CD4-positive, alpha-beta memory T cell (primary cell): ENCODE measurements around the gene HDAC7. TPM values are rescaled to one million over a fixed set of nuclear protein-coding genes. Genes with fewer than 3 reads are reported as not detected.

Experiments used
- CTCF ChIA-PET: fragments of 350-600 bp; sonication (Branson Sonifier 250); formaldehyde crosslinking; loops from one replicate; lab custom pipeline; 2021; ENCODE audit warnings: inconsistent platforms; ENCODE audit not compliant: partially characterized antibody; lab: Charles Lee
- POLR2A ChIA-PET: fragments of 350-600 bp; sonication (Branson Sonifier 250); formaldehyde crosslinking; loops from one replicate; lab custom pipeline; 2021; ENCODE audit not compliant: partially characterized antibody; lab: Charles Lee
- DNase-seq, 5 donors: peaks; one replicate each; pipeline versions ENCODE4 v3.0.0 to v3.0.0-alpha.2; 2020 to 2022; ENCODE audit warnings: mixed read lengths in 1 of 5
- H3K27ac ChIP-seq: one replicate; pipeline ENCODE4 v1.7.0; 2013; ENCODE audit warnings: low read depth, low read length
- H3K27me3 ChIP-seq: 2 replicates; pipeline ENCODE4 v1.7.0; 2013; ENCODE audit warnings: mild to moderate bottlenecking, low read length, moderate library complexity; ENCODE audit not compliant: insufficient read depth
- H3K36me3 ChIP-seq: 2 replicates; pipeline ENCODE4 v1.7.0; 2013; ENCODE audit warnings: mild to moderate bottlenecking, low read length, moderate library complexity; ENCODE audit not compliant: insufficient read depth
- H3K4me1 ChIP-seq: 2 replicates; pipeline ENCODE4 v1.7.0; 2013; ENCODE audit warnings: mild to moderate bottlenecking, low read length, moderate library complexity; ENCODE audit not compliant: insufficient read depth
- H3K4me3 ChIP-seq, 2 donors: one replicate each; pipeline ENCODE4 v1.7.0; 2013; ENCODE audit warnings: low read length in 2 of 2, mild to moderate bottlenecking in 1 of 2
- H3K9me3 ChIP-seq, 2 donors: one replicate each; pipeline ENCODE4 v1.7.0; 2013; ENCODE audit warnings: low read length in 2 of 2, control low read depth in 1 of 2; ENCODE audit not compliant: control insufficient read depth in 1 of 2
- H3K27ac Mint-ChIP-seq, 7 donors: one replicate each; pipeline ENCODE4 v1.8.0; 2020 to 2021; ENCODE audit warnings: mixed read lengths in 7 of 7, mild to moderate bottlenecking in 6 of 7, inconsistent platforms in 3 of 7, moderate library complexity in 3 of 7
- H3K27me3 Mint-ChIP-seq, 2 donors: one replicate each; pipeline ENCODE4 v1.8.0; 2020 to 2021; ENCODE audit warnings: mixed read lengths in 2 of 2
- H3K36me3 Mint-ChIP-seq, 2 donors: one replicate each; pipeline ENCODE4 v1.8.0; 2020 to 2021; ENCODE audit warnings: mixed read lengths in 2 of 2, inconsistent platforms in 1 of 2, mild to moderate bottlenecking in 1 of 2
- H3K4me1 Mint-ChIP-seq, 4 donors: one replicate each; pipeline ENCODE4 v1.8.0; 2020 to 2021; ENCODE audit warnings: mixed read lengths in 4 of 4, mild to moderate bottlenecking in 1 of 4
- H3K4me3 Mint-ChIP-seq, 8 donors: one replicate each; pipeline ENCODE4 v1.8.0; 2020 to 2021; ENCODE audit warnings: mixed read lengths in 8 of 8, mild to moderate bottlenecking in 7 of 8, moderate library complexity in 6 of 8, inconsistent platforms in 3 of 8
- H3K9me3 Mint-ChIP-seq, 8 donors: one replicate each; pipeline ENCODE4 v1.8.0; 2020 to 2021; ENCODE audit warnings: mixed read lengths in 8 of 8, mild to moderate bottlenecking in 5 of 8, inconsistent platforms in 3 of 8, moderate library complexity in 1 of 8
- intact Hi-C: fragments of 100-400 bp; cut with micrococcal nuclease; formaldehyde crosslinking; loops from one replicate; pipeline ENCODE4 v1.15.1; 2023
- polyA plus RNA-seq, 2 donors: library from polyadenylated mRNA; unstranded; fragments of 300-500 nt; fragmentation: Illumina TruSeq; gene quantifications; one replicate each; pipeline ENCODE4 v1.2.3, GENCODE V29; 2021
- total RNA-seq, 2 experiments: library from RNA; stranded (reverse); gene quantifications; one replicate each; pipeline ENCODE4 v1.2.3, GENCODE V29; 2021

HDAC7 gene
- total and polyA plus RNA-seq, 4 experiments from 2014 or later = 7.9 to 142 (median 83.1) TPM

DNA sequence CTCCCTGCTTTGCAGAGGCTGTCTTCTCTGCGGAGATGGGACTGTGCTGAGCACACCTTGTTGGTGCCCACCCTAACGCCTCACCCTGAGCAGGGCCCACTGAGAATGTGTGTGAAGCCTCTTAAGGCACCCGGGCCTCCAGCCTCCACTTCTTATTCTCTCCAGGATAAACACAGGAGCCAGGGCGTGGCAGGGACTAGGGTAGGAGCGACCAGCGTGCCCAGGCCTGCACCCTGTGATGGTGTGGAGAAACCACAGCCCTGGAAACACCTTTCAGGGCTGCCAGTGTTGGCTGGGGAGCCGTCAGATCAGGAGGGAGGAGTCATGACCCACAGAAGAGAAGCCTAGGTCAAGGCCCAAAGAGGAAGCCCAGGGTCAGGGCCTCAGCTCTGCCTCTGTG, 43.8 kb upstream of the HDAC7 start:
- Histone ChIP-seq H3K27me3 (no peaks in the 10 kb centered on the region), H3K4me3 (no peak overlapping the region), H3K27ac (no peak overlapping the region), H3K36me3 (no peaks in the 10 kb centered on the region), H3K9me3 (no peaks in the 10 kb centered on the region), H3K4me1 (no peaks in the 10 kb centered on the region)
- no peak overlapping the region for H3K27ac Mint-ChIP-seq
- H3K9me3 Mint-ChIP-seq = no peaks in the 10 kb centered on the region
- ChIA-PET CTCF (interaction anchor here (1.7 kb wide), 1 partner anchor 121 kb away, joined by 4 read pairs; no protein-coding TSS in a partner anchor), POLR2A (no interaction called here)
- no peaks in the 10 kb centered on the region for H3K36me3 Mint-ChIP-seq
- no peak overlapping the region for H3K4me3 Mint-ChIP-seq
- H3K27me3 Mint-ChIP-seq = no peaks in the 10 kb centered on the region
- peaks cover 0 to 2% (median 1%) of the 10 kb centered on the region in 4 donors for H3K4me1 Mint-ChIP-seq
- DNase-seq = no peak
- intact Hi-C loops = no loop called here

DNA sequence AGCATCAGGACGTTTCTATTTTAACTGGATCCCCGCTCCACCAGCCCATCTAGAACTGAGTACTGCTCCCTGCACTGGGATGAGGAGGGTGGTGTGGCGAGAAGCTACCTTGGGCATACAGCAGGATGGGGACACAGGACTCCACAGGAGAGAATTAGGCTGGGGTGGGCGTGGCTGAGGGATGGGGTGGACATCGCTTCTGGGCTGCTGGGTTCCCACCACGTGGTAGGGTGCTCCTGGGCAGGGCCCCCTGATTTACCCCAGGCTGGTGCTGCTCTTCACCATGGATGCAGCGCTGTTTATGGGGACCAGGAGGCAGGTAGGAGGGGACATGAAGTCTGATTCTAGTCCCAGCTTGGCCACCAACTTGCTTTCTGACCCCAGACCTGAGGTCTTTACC, 43.2 kb upstream of the HDAC7 start:
- Histone ChIP-seq H3K9me3 (no peaks in the 10 kb centered on the region), H3K27ac (no peak overlapping the region), H3K27me3 (no peaks in the 10 kb centered on the region), H3K4me3 (no peak overlapping the region), H3K4me1 (no peaks in the 10 kb centered on the region), H3K36me3 (no peaks in the 10 kb centered on the region)
- Mint-ChIP-seq H3K27me3 (no peaks in the 10 kb centered on the region), H3K27ac (no peak overlapping the region), H3K4me3 (no peak overlapping the region), H3K4me1 (peaks cover 0 to 2% (median 1%) of the 10 kb centered on the region in 4 donors), H3K9me3 (no peaks in the 10 kb centered on the region), H3K36me3 (no peaks in the 10 kb centered on the region)
- intact Hi-C loops = no loop called here
- no peak for DNase-seq
- ChIA-PET POLR2A (interaction anchor here (1.0 kb wide), 1 partner anchor 31 kb away, joined by 3 read pairs; no protein-coding TSS in a partner anchor), CTCF (interaction anchor here (1.7 kb wide), 1 partner anchor 121 kb away, joined by 4 read pairs; no protein-coding TSS in a partner anchor)

DNA sequence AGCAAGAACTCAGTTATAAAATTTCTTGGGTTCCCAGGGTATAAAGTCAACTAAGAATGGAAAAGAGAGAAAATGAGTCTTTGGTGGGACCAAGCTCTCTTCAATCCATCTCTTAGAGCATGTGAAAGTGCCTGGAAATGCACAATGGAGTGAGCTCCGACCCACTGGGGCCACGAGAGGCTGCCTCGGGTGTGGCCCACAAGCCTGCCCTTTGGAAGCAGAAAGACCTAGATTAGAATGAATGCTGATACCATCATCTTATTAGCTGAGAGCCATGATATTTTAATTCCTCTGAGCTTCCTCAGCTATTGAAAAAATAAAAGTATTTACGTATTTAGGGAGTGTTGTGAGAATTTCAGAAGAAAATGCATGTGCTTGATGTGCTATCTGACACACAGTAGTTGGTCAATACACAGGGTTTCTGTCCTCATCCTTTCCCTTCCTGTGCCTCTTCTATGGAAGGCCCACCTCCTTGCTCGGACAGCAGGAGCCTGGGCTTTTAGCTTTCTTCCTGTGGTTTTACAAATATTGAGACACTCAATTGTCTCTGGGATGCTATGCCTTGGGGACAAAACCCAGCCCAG, 42.6 kb upstream of the HDAC7 start:
- Mint-ChIP-seq H3K4me1 (peaks cover 0 to 2% (median 1%) of the 10 kb centered on the region in 4 donors), H3K36me3 (no peaks in the 10 kb centered on the region), H3K27me3 (no peaks in the 10 kb centered on the region), H3K9me3 (no peaks in the 10 kb centered on the region), H3K4me3 (no peak overlapping the region), H3K27ac (no peak overlapping the region)
- no peaks in the 10 kb centered on the region for H3K9me3 ChIP-seq
- no peak overlapping the region for H3K4me3 ChIP-seq
- no peaks in the 10 kb centered on the region for H3K36me3 ChIP-seq
- no peak overlapping the region for H3K27ac ChIP-seq
- CTCF ChIA-PET = interaction anchor here (1.7 kb wide), 1 partner anchor 120 kb away, joined by 4 read pairs; no protein-coding TSS in a partner anchor
- DNase-seq = no peak
- POLR2A ChIA-PET = interaction anchor here (1.0 kb wide), 1 partner anchor 32 kb away, joined by 3 read pairs; no protein-coding TSS in a partner anchor
- H3K4me1 ChIP-seq = no peaks in the 10 kb centered on the region
- intact Hi-C loops = no loop called here
- H3K27me3 ChIP-seq = no peaks in the 10 kb centered on the region

DNA sequence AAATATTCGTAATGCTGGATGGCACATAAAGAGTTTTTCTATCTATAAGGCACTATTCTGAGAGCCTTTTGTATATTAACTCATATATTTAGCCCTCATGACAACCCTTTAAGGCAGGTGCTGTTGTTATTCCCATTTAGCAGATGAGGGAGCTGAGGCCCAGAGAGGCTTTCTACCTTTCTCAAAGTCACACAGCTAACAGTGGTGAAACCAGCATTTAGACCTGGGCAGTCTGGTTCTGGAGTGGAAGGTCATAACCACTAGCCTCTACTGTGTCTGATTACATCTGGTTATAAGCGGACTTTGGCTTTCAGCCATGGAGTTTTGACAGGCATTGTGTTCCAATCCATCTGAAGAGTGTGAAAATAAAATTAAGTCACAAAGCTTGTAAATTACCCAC, 41.2 kb upstream of the HDAC7 start:
- H3K27me3 ChIP-seq = no peaks in the 10 kb centered on the region
- no peak overlapping the region for H3K27ac ChIP-seq
- H3K27me3 Mint-ChIP-seq = no peaks in the 10 kb centered on the region
- intact Hi-C loops = no loop called here
- no peaks in the 10 kb centered on the region for H3K36me3 ChIP-seq
- H3K4me3 ChIP-seq = no peak overlapping the region
- no peak for DNase-seq
- no peaks in the 10 kb centered on the region for H3K9me3 ChIP-seq
- H3K4me1 ChIP-seq = no peaks in the 10 kb centered on the region
- H3K4me3 Mint-ChIP-seq = no peak overlapping the region
- no peaks in the 10 kb centered on the region for H3K36me3 Mint-ChIP-seq
- peaks cover 0 to 2% (median 1%) of the 10 kb centered on the region in 4 donors for H3K4me1 Mint-ChIP-seq
- CTCF ChIA-PET = interaction anchor here (1.1 kb wide), 1 partner anchor 118 kb away, joined by 3 read pairs; no protein-coding TSS in a partner anchor
- POLR2A ChIA-PET = no interaction called here
- H3K27ac Mint-ChIP-seq = no peak overlapping the region
- no peaks in the 10 kb centered on the region for H3K9me3 Mint-ChIP-seq

DNA sequence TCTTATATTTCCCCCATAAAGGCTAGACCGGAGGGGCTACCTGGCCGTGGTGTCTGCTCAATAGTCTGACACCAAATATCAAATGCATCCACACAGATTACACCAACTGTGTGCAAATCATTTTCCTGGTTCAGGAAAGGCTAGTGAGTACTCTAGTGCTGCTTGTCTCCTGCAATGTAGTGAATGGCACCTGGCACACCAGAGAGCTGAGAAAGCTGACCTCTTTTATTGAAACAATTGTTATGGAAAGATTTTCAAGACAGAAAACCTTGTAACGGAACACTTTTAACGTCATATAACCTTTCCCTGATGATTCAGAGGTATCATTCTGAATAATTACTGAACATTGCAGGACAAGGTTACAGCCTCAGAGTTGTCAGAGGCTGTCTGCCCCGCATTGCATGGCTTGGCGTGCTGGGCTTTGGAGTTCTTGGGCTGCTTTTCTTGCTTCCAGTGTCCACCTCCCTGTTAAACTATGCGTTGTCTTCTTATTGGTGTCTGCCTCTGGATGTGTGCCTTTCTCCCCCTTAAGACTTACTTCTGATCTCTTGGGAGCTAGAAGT, 40.7 kb upstream of the HDAC7 start:
- H3K9me3 ChIP-seq = no peaks in the 10 kb centered on the region
- no peaks in the 10 kb centered on the region for H3K36me3 ChIP-seq
- H3K4me3 Mint-ChIP-seq = no peak overlapping the region
- H3K27me3 Mint-ChIP-seq = no peaks in the 10 kb centered on the region
- no peak for DNase-seq
- no peak overlapping the region for H3K27ac ChIP-seq
- no peaks in the 10 kb centered on the region for H3K9me3 Mint-ChIP-seq
- no peak overlapping the region for H3K4me3 ChIP-seq
- no peaks in the 10 kb centered on the region for H3K27me3 ChIP-seq
- H3K27ac Mint-ChIP-seq = no peak overlapping the region
- ChIA-PET CTCF (interaction anchor here (1.1 kb wide), 1 partner anchor 118 kb away, joined by 3 read pairs; no protein-coding TSS in a partner anchor), POLR2A (no interaction called here)
- H3K4me1 ChIP-seq = no peaks in the 10 kb centered on the region
- intact Hi-C loops = no loop called here
- no peaks in the 10 kb centered on the region for H3K36me3 Mint-ChIP-seq
- peaks cover 0 to 2% (median 1%) of the 10 kb centered on the region in 4 donors for H3K4me1 Mint-ChIP-seq

DNA sequence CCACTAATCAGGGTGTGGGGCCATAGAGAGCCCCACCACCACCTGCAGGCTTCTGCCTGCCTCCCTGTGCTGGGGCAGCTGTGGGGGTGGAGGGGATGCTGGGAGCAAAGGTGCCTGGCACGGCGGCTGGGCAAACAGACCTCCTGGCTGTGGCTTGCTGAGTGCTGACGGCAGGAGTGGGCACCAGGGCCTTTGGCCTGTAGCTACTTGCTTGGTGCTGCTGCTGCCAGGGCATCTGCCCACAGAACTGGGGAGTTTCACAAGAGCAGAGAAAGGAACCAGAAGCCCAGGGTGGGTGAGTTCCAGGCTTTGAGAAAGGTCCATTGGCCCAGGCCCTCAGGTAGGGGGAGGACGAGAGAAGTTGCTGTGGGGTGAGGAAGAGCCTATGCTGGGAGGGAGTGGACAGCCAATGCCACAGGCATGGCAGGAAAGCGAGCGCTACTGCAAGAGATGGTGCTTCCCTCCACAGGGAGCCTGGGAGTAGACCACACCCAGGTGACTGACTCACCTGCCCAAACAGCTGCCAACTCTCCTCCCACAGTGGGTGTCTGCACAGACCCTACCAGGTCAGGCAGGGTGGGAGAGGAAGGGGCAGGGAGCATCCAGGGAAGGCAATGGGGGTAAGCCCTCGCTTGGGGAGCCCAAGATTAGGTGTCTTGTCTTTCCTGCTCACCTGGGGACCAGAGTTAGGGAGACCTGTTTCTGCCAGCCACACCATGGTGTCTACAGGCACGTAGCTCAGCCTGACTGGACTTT, 39.0 kb upstream of the HDAC7 start:
- DNase-seq = no peak
- H3K36me3 ChIP-seq = no peaks in the 10 kb centered on the region
- H3K27me3 Mint-ChIP-seq = no peaks in the 10 kb centered on the region
- no peaks in the 10 kb centered on the region for H3K36me3 Mint-ChIP-seq
- no peaks in the 10 kb centered on the region for H3K9me3 Mint-ChIP-seq
- intact Hi-C loops = no loop called here
- no peak overlapping the region for H3K27ac ChIP-seq
- no peak overlapping the region for H3K4me3 ChIP-seq
- H3K4me1 Mint-ChIP-seq = peaks cover 0 to 2% (median 1%) of the 10 kb centered on the region in 4 donors
- ChIA-PET CTCF (no interaction called here), POLR2A (no interaction called here)
- no peak overlapping the region for H3K27ac Mint-ChIP-seq
- H3K27me3 ChIP-seq = no peaks in the 10 kb centered on the region
- no peaks in the 10 kb centered on the region for H3K9me3 ChIP-seq
- no peaks in the 10 kb centered on the region for H3K4me1 ChIP-seq
- H3K4me3 Mint-ChIP-seq = no peak overlapping the region
